ENCODE measurements around the gene RENBP.

DNA sequence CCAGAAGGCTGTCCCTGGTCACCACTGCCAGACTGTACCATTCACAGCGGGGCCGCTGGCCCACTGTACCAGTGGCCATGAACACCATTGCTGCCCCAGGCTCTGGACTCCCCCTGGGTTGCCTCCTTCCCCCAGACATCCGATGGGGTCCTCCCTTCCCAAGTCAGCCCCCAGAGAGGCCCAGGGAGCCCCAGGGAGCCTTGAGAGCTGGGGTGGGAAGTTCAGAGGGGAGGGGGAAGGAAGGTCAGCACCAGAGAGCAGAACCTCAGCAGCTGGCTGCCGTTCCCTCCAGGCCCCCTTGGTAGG, 17.9 kb downstream of the RENBP start:
- TF ChIP-seq SIN3A (IDR thresholded peaks at IDR 0.05; ENCODE audit: borderline replicate concordance, insufficient read depth, low read length) (no peak), POLR2AphosphoS5 (IDR thresholded peaks at IDR 0.05; ENCODE audit: low read depth, low read length) (no peak)
- TF ChIP-seq, protein P1, sequence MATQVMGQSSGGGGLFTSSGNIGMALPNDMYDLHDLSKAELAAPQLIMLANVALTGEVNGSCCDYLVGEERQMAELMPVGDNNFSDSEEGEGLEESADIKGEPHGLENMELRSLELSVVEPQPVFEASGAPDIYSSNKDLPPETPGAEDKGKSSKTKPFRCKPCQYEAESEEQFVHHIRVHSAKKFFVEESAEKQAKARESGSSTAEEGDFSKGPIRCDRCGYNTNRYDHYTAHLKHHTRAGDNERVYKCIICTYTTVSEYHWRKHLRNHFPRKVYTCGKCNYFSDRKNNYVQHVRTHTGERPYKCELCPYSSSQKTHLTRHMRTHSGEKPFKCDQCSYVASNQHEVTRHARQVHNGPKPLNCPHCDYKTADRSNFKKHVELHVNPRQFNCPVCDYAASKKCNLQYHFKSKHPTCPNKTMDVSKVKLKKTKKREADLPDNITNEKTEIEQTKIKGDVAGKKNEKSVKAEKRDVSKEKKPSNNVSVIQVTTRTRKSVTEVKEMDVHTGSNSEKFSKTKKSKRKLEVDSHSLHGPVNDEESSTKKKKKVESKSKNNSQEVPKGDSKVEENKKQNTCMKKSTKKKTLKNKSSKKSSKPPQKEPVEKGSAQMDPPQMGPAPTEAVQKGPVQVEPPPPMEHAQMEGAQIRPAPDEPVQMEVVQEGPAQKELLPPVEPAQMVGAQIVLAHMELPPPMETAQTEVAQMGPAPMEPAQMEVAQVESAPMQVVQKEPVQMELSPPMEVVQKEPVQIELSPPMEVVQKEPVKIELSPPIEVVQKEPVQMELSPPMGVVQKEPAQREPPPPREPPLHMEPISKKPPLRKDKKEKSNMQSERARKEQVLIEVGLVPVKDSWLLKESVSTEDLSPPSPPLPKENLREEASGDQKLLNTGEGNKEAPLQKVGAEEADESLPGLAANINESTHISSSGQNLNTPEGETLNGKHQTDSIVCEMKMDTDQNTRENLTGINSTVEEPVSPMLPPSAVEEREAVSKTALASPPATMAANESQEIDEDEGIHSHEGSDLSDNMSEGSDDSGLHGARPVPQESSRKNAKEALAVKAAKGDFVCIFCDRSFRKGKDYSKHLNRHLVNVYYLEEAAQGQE (IDR thresholded peaks at IDR 0.05; ENCODE audit: insufficient read depth in 1 of 2, low read depth in 2 of 2, low read length in 2 of 2), result no peak

Data from PFSK-1 (cell line).